Measurements from ENCODE around the gene CAMK1D. TPM values are rescaled to one million over a fixed set of nuclear protein-coding genes. Genes with fewer than 3 reads are reported as not detected.
A peak's percentile ranks its signal among the peaks of the same experiment; 100 is the strongest.

Gene CAMK1D
- total RNA-seq, 2 donors from 2014 or later, result 4.8 to 14.5 TPM

DNA sequence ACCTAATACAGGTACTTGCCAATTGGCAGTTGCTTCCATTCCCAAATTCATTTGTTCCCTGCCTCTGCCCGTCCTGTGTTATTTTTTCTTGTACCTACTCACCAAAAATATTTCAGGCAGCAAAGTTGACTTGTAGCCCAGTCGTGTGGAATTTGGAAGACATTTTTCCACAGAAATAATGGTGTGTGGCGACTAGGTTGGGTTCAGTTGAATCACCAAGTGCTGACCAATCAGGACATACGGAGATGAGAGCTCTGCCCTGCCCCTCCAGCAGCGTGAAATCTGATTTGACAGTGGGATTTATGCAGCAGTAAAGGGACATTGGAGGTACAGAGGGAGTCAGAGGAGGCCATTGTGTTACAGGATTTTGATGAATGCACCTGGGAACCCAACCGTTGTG is 435.3 kb downstream of the CAMK1D start:
- Histone ChIP-seq H3K27me3 (replicated peaks; ENCODE audit: insufficient read depth) (no peaks in the 10 kb centered on the region), H3K9me3 (no peaks in the 10 kb centered on the region), H3K27ac (no peak overlapping the region), H3K4me1 (replicated peaks) (peaks cover 2% of the 10 kb centered on the region), H3K4me3 (no peak overlapping the region), H3K36me3 (no peaks in the 10 kb centered on the region)
- intact Hi-C loops (cut with DNase I), result loop anchor here (5.0 to 10.0 kb wide), 2 partner anchors 118 to 270 kb away; no protein-coding TSS in a partner anchor
- DNase-seq (ENCODE audit: low spot score), result no peak
- TF ChIP-seq, protein P1, sequence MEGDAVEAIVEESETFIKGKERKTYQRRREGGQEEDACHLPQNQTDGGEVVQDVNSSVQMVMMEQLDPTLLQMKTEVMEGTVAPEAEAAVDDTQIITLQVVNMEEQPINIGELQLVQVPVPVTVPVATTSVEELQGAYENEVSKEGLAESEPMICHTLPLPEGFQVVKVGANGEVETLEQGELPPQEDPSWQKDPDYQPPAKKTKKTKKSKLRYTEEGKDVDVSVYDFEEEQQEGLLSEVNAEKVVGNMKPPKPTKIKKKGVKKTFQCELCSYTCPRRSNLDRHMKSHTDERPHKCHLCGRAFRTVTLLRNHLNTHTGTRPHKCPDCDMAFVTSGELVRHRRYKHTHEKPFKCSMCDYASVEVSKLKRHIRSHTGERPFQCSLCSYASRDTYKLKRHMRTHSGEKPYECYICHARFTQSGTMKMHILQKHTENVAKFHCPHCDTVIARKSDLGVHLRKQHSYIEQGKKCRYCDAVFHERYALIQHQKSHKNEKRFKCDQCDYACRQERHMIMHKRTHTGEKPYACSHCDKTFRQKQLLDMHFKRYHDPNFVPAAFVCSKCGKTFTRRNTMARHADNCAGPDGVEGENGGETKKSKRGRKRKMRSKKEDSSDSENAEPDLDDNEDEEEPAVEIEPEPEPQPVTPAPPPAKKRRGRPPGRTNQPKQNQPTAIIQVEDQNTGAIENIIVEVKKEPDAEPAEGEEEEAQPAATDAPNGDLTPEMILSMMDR (IDR thresholded peaks at IDR 0.05), result no peak
- TF ChIP-seq POLR2A (IDR thresholded peaks at IDR 0.05) (no peak), POLR2AphosphoS5 (IDR thresholded peaks at IDR 0.05) (no peak)
- 78% methylated on average over 6 of the region's 6 CpGs for WGBS

DNA sequence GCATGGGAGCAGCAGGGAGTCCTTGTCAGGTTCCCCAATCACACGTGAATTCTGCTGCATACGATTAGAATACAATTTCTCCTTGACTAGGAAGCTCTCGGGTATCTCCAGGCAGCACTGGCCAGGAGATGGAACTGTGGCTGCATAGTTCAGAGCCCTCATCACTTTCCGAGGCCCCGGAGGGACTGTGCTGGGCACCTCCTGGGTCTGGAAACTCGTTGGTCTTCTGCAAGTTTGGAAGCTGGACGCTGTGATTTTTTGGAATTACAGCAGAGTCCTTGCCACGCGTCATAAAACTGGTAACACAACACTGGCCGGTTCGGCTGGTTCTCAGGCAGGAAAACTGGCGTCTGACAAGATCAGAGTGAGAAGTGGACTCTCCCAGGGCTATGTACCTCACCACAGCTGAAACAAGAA is 436.1 kb downstream of the CAMK1D start:
- H3K4me1 ChIP-seq (replicated peaks), result peaks cover 2% of the 10 kb centered on the region
- H3K27ac ChIP-seq, result no peak overlapping the region
- no peaks in the 10 kb centered on the region for H3K36me3 ChIP-seq
- H3K4me3 ChIP-seq, result no peak overlapping the region
- peak; percentile 74 for DNase-seq (ENCODE audit: low spot score)
- no peaks in the 10 kb centered on the region for H3K9me3 ChIP-seq
- H3K27me3 ChIP-seq (replicated peaks; ENCODE audit: insufficient read depth), result no peaks in the 10 kb centered on the region
- intact Hi-C loops (cut with DNase I), result loop anchor here (10.0 kb wide), 1 partner anchor 269 kb away; no protein-coding TSS in a partner anchor
- WGBS, result 33% methylated on average over 12 of the region's 12 CpGs
- TF ChIP-seq POLR2A (IDR thresholded peaks at IDR 0.05), result no peak
- TF ChIP-seq POLR2AphosphoS5 (IDR thresholded peaks at IDR 0.05), result peak; percentile 75
- TF ChIP-seq, protein P1 (IDR thresholded peaks at IDR 0.05), result peak in 1 of 4 experiments; percentile 7

DNA sequence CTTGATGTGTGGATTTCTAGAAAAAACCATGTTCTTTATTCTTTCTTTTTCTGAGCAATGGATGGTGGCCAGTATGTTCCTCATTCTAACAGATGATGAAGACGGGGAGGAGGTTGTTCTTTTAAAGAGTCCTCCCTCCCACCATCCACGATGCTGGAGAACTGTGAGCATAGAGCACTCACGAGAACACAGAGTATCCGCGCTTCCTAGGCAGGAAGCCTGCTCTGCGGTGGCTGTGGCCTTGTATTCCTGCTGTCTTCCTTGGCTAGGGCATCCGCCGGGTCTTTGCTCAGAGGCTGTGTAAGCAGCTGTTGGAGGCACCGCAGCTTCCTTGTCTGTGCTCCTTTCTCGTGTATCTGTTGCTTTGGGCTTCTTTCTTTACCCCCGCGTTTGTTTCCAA is 437.9 kb downstream of the CAMK1D start:
- Histone ChIP-seq H3K9me3 (no peaks in the 10 kb centered on the region), H3K27me3 (replicated peaks; ENCODE audit: insufficient read depth) (no peaks in the 10 kb centered on the region), H3K27ac (no peak overlapping the region), H3K4me1 (replicated peaks) (peaks cover 2% of the 10 kb centered on the region), H3K36me3 (no peaks in the 10 kb centered on the region), H3K4me3 (no peak overlapping the region)
- WGBS, result 86% methylated on average over 12 of the region's 12 CpGs
- intact Hi-C loops (cut with DNase I), result loop anchor here (10.0 kb wide), 1 partner anchor 268 kb away; no protein-coding TSS in a partner anchor
- TF ChIP-seq POLR2AphosphoS5 (IDR thresholded peaks at IDR 0.05) (no peak), POLR2A (IDR thresholded peaks at IDR 0.05) (no peak)
- TF ChIP-seq, protein P1 (IDR thresholded peaks at IDR 0.05), result no peak
- no peak for DNase-seq (ENCODE audit: low spot score)

GRCh38 chr10:12788277-12788676 is 438.9 kb downstream of the CAMK1D start:
- DNase-seq (ENCODE audit: low spot score), result no peak
- 85% methylated on average over 10 of the region's 10 CpGs for WGBS
- H3K27ac ChIP-seq, result no peak overlapping the region
- intact Hi-C loops (cut with DNase I), result loop anchor here (10.0 kb wide), 1 partner anchor 267 kb away; no protein-coding TSS in a partner anchor
- no peaks in the 10 kb centered on the region for H3K9me3 ChIP-seq
- H3K4me1 ChIP-seq (replicated peaks), result peaks cover 2% of the 10 kb centered on the region
- H3K27me3 ChIP-seq (replicated peaks; ENCODE audit: insufficient read depth), result no peaks in the 10 kb centered on the region
- H3K4me3 ChIP-seq, result no peak overlapping the region
- H3K36me3 ChIP-seq, result no peaks in the 10 kb centered on the region
- no peak for TF ChIP-seq POLR2AphosphoS5 (IDR thresholded peaks at IDR 0.05)
- TF ChIP-seq POLR2A (IDR thresholded peaks at IDR 0.05), result no peak
- TF ChIP-seq, protein P1 (IDR thresholded peaks at IDR 0.05), result no peak

DNA sequence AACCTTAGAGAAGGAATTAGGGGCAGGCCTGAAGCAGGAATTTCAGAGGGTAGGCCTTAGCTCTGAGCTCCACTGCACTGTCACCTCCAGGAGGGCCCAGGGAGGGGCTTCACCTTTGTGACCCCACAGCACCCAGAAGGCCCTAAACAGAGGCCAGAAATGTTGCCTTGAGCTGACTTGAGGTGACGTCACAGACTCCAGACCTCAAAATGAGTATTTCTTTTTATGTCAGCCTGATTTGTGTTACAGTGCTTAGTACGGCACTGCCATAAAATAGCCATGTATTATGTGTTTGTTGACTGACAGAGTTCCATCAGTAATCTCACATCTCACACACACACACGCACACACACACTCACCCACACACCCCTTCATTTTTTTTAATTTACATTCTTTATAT is 440.9 kb downstream of the CAMK1D start:
- Histone ChIP-seq H3K36me3 (no peaks in the 10 kb centered on the region), H3K27ac (no peak overlapping the region), H3K27me3 (replicated peaks; ENCODE audit: insufficient read depth) (no peaks in the 10 kb centered on the region), H3K4me3 (no peak overlapping the region), H3K4me1 (replicated peaks) (peaks cover 2% of the 10 kb centered on the region), H3K9me3 (no peaks in the 10 kb centered on the region)
- WGBS, result 85% methylated on average over 3 of the region's 3 CpGs
- intact Hi-C loops (cut with DNase I), result no loop called here
- DNase-seq (ENCODE audit: low spot score), result no peak
- TF ChIP-seq POLR2AphosphoS5 (IDR thresholded peaks at IDR 0.05), result no peak
- no peak for TF ChIP-seq POLR2A (IDR thresholded peaks at IDR 0.05)
- TF ChIP-seq, protein P1 (IDR thresholded peaks at IDR 0.05), result no peak
